Measurements from ENCODE around the gene PRPSAP1.
"Not testable (repeated sequence)": the region's sequence is repeated elsewhere in the genome, so short reads cannot be mapped to it uniquely, and the experiment has no call there.

PRPSAP1 gene

GRCh38 chr17:76270127-76270592 lies 83.6 kb downstream of the PRPSAP1 start:
- no peaks in the 10 kb centered on the region for H3K9me2 ChIP-seq (replicated peaks; ENCODE audit: insufficient read depth, low read length)
- H3K4me1 ChIP-seq (ENCODE audit: low read length), result peaks cover 27% of the 10 kb centered on the region
- no peak overlapping the region for H3K4me3 ChIP-seq (ENCODE audit: low read length)
- H3K27ac ChIP-seq (ENCODE audit: low read length), result no peak overlapping the region
- H3F3A ChIP-seq (ENCODE audit: insufficient read depth, low read length), result peaks cover 57% of the 10 kb centered on the region
- H3K4me2 ChIP-seq (ENCODE audit: low read depth, low read length), result no peak overlapping the region
- H3K27me3 ChIP-seq (replicated peaks; ENCODE audit: insufficient read depth, low read length), result no peaks in the 10 kb centered on the region
- DNase-seq, result no peak
- no peaks in the 10 kb centered on the region for H3K9me3 ChIP-seq (replicated peaks; ENCODE audit: insufficient read depth, low read length)
- H4K20me1 ChIP-seq (ENCODE audit: insufficient read depth, low read length), result no peaks in the 10 kb centered on the region
- H3K36me3 ChIP-seq (replicated peaks; ENCODE audit: insufficient read depth, low read length), result 0 out of 2 replicates have a peak, but pooled peaks cover 6% of the 10 kb centered on the region
- TF ChIP-seq EZH2phosphoT487 (IDR thresholded peaks at IDR 0.05; ENCODE audit: low read length), result no peak
- no peak overlapping the region for H3K9ac ChIP-seq (ENCODE audit: low read length)
- no peak overlapping the region for H2AFZ ChIP-seq (ENCODE audit: low read length)
- H3K79me2 ChIP-seq (ENCODE audit: low read length), result peaks cover 46% of the 10 kb centered on the region

- no peak overlapping the region for H3K4me3 ChIP-seq (ENCODE audit: low read length)
- no peaks in the 10 kb centered on the region for H3K9me2 ChIP-seq (replicated peaks; ENCODE audit: insufficient read depth, low read length)
- peaks cover 59% of the 10 kb centered on the region for H3F3A ChIP-seq (ENCODE audit: insufficient read depth, low read length)
- no peak for DNase-seq
- no peaks in the 10 kb centered on the region for H4K20me1 ChIP-seq (ENCODE audit: insufficient read depth, low read length)
- peaks cover 46% of the 10 kb centered on the region for H3K79me2 ChIP-seq (ENCODE audit: low read length)
- TF ChIP-seq CTCF (IDR thresholded peaks at IDR 0.05; ENCODE audit: low read length) (no peak), EZH2phosphoT487 (IDR thresholded peaks at IDR 0.05; ENCODE audit: low read length) (no peak), EZH2 (optimal IDR thresholded peaks at IDR 0.05; ENCODE audit: low read depth, low read length) (no peak)
- no peaks in the 10 kb centered on the region for H3K27me3 ChIP-seq (replicated peaks; ENCODE audit: insufficient read depth, low read length)
- no peak overlapping the region for H3K4me2 ChIP-seq (ENCODE audit: low read depth, low read length)
- H3K9ac ChIP-seq (ENCODE audit: low read length), result no peak overlapping the region
- no peak overlapping the region for H2AFZ ChIP-seq (ENCODE audit: low read length)
- no peaks in the 10 kb centered on the region for H3K9me3 ChIP-seq (replicated peaks; ENCODE audit: insufficient read depth, low read length)
- 0 out of 2 replicates have a peak, but pooled peaks cover 6% of the 10 kb centered on the region for H3K36me3 ChIP-seq (replicated peaks; ENCODE audit: insufficient read depth, low read length)
- peaks cover 29% of the 10 kb centered on the region for H3K4me1 ChIP-seq (ENCODE audit: low read length)
- H3K27ac ChIP-seq (ENCODE audit: low read length), result no peak overlapping the region
These were observed 84.4 kb downstream of the PRPSAP1 start for GRCh38 chr17:76268991-76269981.

GRCh38 chr17:76268015-76268749 lies 85.5 kb downstream of the PRPSAP1 start:
- H3K27ac ChIP-seq (ENCODE audit: low read length), result peak overlapping the region; percentile 11; the same call in 1 of the 2 replicates
- no peaks in the 10 kb centered on the region for H3K27me3 ChIP-seq (replicated peaks; ENCODE audit: insufficient read depth, low read length)
- peaks cover 59% of the 10 kb centered on the region for H3F3A ChIP-seq (ENCODE audit: insufficient read depth, low read length)
- no peak for DNase-seq
- no peaks in the 10 kb centered on the region for H3K9me2 ChIP-seq (replicated peaks; ENCODE audit: insufficient read depth, low read length)
- TF ChIP-seq EZH2 (optimal IDR thresholded peaks at IDR 0.05; ENCODE audit: low read depth, low read length) (no peak), EZH2phosphoT487 (IDR thresholded peaks at IDR 0.05; ENCODE audit: low read length) (no peak), CTCF (IDR thresholded peaks at IDR 0.05; ENCODE audit: low read length) (no peak)
- H3K4me1 ChIP-seq (ENCODE audit: low read length), result peaks cover 40% of the 10 kb centered on the region
- H2AFZ ChIP-seq (ENCODE audit: low read length), result no peak overlapping the region
- peak overlapping the region; percentile 1; the same call in 1 of the 2 replicates for H3K9ac ChIP-seq (ENCODE audit: low read length)
- 0 out of 2 replicates have a peak, but pooled peaks cover 6% of the 10 kb centered on the region for H3K36me3 ChIP-seq (replicated peaks; ENCODE audit: insufficient read depth, low read length)
- H3K9me3 ChIP-seq (replicated peaks; ENCODE audit: insufficient read depth, low read length), result no peaks in the 10 kb centered on the region
- H3K4me2 ChIP-seq (ENCODE audit: low read depth, low read length), result peak overlapping the region; percentile 11; the same call in 1 of the 2 replicates
- H3K79me2 ChIP-seq (ENCODE audit: low read length), result peaks cover 46% of the 10 kb centered on the region
- H4K20me1 ChIP-seq (ENCODE audit: insufficient read depth, low read length), result no peaks in the 10 kb centered on the region
- H3K4me3 ChIP-seq (ENCODE audit: low read length), result no peak overlapping the region

GRCh38 chr17:76267581-76268001 lies 86.1 kb downstream of the PRPSAP1 start:
- Histone ChIP-seq H3K27ac (ENCODE audit: low read length) (peak overlapping the region; percentile 11; the same call in 1 of the 2 replicates), H3K4me1 (ENCODE audit: low read length) (peaks cover 46% of the 10 kb centered on the region), H3K9ac (ENCODE audit: low read length) (peak overlapping the region; percentile 1; the same call in 1 of the 2 replicates), H3K79me2 (ENCODE audit: low read length) (peaks cover 46% of the 10 kb centered on the region), H3F3A (ENCODE audit: insufficient read depth, low read length) (peaks cover 59% of the 10 kb centered on the region), H3K4me2 (ENCODE audit: low read depth, low read length) (peak overlapping the region; percentile 100; the same call in 1 of the 2 replicates)
- not testable (repeated sequence) for H3K27me3 ChIP-seq (replicated peaks; ENCODE audit: insufficient read depth, low read length); H4K20me1 ChIP-seq (ENCODE audit: insufficient read depth, low read length); H2AFZ ChIP-seq (ENCODE audit: low read length); DNase-seq; H3K4me3 ChIP-seq (ENCODE audit: low read length); H3K36me3 ChIP-seq (replicated peaks; ENCODE audit: insufficient read depth, low read length); H3K9me3 ChIP-seq (replicated peaks; ENCODE audit: insufficient read depth, low read length); H3K9me2 ChIP-seq (replicated peaks; ENCODE audit: insufficient read depth, low read length)

Measured in MM.1S (cell line).